GM18505 (cell line): Measurements from ENCODE around the gene RIC8A.

Source experiments
- ATAC-seq: cut with Tn5 transposase; IDR thresholded peaks from one replicate; pipeline ENCODE4 v1.9.1; 2021; ENCODE audit not compliant: unreplicated experiment
- POLR2A ChIP-seq: IDR thresholded peaks from 4 replicates; pipeline ENCODE4 v1.6.1; 2011; ENCODE audit warnings: borderline replicate concordance; ENCODE audit not compliant: insufficient read depth, insufficient read length; ENCODE audit errors: extremely low read depth

The RIC8A gene

DNA sequence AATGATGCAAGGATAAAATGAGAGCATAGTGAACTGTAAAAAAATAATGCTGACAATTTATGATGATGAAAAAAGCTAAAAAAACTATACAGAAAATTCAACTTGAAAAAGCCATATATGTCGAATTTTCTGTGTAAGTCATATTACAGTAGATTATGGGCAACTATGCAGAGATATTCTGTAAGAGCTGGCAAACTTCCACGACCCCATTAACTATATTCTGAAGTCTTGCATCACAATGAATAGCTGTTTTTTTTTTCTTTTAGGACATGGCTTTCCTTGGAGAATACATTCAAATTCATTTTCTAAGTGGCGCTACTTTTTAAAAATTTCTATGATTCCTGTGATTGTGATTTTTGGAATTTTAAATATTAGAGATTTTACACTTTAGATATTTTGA, 47.7 kb downstream of the RIC8A start:
- no peak for ATAC-seq

DNA sequence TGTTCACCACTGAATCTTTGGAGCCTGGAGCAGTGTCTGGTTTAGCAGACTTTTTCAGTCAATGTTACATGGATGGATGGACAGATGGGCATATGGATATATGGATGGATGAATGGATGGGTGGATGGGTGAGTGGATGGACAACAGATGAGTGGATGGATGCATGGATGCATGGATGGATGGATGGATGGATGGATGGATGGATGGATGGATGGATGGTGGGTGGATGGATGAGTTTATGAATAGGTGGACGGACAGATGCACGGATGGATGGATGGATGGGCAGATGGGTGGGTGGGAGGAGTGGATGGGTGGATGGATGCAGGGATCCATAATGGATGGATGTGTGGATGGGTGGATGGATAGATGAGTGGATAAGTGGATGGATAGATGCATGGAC, 48.3 kb downstream of the RIC8A start:
- no peak for ATAC-seq
- no peak for TF ChIP-seq POLR2A

More for the DNA sequence above, 47.7 kb downstream of the RIC8A start:
- TF ChIP-seq POLR2A: no peak

DNA sequence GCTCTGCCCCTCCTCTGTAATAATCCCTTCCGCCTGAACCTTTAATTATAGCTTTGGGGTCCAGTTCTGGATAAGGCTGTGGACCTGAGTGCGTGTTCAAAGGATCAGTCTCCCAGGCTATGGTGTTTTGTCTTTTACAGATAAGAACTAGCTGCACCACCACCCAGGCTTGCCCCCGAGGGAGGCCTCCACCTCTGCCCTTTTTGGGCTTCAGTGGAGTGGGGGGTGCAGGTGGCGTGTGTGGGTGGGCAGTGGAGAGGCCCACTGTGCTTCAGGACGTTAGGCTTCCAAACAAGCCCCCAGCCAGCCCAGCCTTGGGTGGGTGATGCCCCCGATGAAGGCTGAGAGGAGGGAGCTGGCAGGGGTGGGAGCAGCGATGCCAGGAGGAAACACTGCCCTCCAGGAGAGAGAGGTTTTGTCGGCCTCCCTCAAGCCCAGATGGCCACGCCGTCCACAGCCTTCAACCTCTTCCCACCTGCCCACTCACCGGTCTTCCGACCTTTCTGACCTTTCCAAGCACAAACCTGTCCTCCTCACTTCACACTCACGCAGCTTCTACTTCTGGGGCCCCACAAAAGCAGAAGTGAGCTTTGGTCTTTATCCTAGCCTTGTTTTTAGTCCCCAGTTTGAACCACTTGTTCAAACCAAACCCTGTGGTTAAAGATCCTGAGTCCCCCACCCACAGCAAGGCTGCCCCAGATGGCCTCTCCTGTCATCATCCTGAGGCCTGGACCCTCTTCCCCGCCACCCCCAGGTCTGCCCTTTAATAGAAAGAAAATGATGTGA, 49.6 kb downstream of the RIC8A start:
- no peak for ATAC-seq

DNA sequence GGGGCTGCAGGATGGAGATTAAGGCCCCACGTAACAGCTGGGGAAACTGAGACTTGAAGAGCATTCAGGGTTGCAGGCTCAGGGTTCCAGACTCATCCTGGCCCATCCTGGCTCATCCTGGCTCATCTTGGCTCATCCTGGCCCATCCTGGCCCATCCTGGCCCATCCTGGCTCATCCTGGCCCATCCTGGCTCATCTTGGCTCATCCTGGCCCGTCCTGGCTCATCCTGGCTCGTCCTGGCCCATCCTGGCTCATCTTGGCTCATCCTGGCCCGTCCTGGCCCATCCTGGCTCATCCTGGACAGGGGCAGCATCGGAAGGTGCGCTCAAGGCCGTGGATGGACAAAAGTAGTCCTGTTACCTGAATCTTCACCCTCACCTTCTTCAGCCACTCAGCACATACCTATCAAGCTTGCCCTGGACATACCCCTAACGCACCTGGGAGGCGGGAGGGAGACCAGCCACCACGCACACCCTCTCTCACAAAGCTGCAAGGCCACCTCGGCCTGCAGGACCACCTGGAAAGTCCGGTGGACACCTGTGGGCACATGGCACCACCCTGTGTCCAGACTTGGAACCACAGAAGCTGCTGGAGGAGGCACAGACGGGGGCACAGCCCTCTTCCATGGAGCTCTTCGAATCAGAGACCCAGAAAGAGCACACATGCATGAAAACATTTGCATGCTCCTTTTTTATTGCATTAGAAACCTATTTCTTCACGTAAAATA, 50.4 kb downstream of the RIC8A start:
- TF ChIP-seq POLR2A: no peak
- ATAC-seq: no peak

More for the DNA sequence above, 49.6 kb downstream of the RIC8A start:
- TF ChIP-seq POLR2A: no peak

DNA sequence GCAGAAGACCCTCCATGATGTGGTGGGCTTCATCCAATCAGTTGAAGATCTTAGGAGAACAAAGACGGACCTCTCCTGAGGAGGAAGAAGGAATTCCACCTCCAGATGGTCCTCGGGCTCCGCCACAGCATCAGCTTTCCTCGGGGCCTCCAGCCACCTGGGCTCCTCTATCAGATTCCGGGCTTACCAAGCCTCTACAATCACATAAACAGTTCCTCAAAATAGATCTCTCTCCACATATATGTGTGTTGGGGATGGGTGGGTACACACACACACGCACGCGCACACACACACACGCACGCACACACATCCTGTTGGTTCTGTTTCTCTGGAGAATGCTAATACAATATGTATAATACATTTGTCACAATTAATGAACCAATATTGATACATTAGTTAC, 51.9 kb downstream of the RIC8A start:
- no peak for TF ChIP-seq POLR2A
- ATAC-seq: no peak

DNA sequence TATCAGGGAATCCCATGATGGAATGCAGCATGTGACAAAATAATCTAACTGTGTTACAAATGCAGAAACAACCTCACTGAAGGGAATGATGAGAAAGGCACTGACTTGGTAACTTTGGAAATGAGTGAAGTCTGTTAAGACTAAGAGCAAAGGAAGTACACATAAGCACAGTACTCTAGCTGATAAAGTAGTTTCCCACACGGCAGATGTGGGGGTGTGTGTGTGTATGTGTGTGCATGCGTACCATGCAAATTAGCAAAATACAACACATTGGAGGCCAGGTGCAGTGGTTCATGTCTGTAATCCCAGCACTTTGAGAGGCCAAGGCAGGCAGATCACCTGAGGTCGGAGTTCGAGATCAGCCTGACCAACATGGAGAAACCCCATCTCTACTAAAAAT, 54.1 kb downstream of the RIC8A start:
- TF ChIP-seq POLR2A: no peak

More for the DNA sequence above, 54.1 kb downstream of the RIC8A start:
- ATAC-seq: no peak
